SK-N-SH treated with all-trans-retinoic acid at 6 μM for 48 hours (cell line): Measurements from ENCODE around the gene ANKRD6.

Source experiments
- ATAC-seq: fragments of 200-7000 bp; cut with Tn5 transposase; 3 replicates; pipeline ENCODE4 v1.9.1; 2020; ENCODE audit warnings: mild to moderate bottlenecking, moderate library complexity
- ARNTL ChIP-seq: fragments of 450-650 bp; formaldehyde crosslinking; IDR thresholded peaks from 2 replicates; pipeline ENCODE4 v1.5.0; 2020; ENCODE audit warnings: low read depth, mild to moderate bottlenecking, moderate library complexity, borderline replicate concordance
- BACH2 ChIP-seq: fragments of 250-450 bp; sonication (Bioruptor Pico); IDR thresholded peaks from 2 replicates; pipeline ENCODE4 v1.9.0; 2021; ENCODE audit warnings: mild to moderate bottlenecking, borderline replicate concordance
- CSDC2 ChIP-seq: fragments of 250-450 bp; sonication (Bioruptor Pico); IDR thresholded peaks from 2 replicates; pipeline ENCODE4 v1.5.0; 2020; ENCODE audit warnings: mild to moderate bottlenecking, moderate library complexity
- CSRNP3 ChIP-seq: fragments of 250-450 bp; sonication (Bioruptor Pico); IDR thresholded peaks from 2 replicates; pipeline ENCODE4 v1.5.1; 2021; ENCODE audit warnings: mild to moderate bottlenecking, moderate library complexity
- ESRRG ChIP-seq: fragments of 250-450 bp; sonication (Bioruptor Pico); IDR thresholded peaks from 2 replicates; pipeline ENCODE4 v1.6.1; 2021; ENCODE audit warnings: mild to moderate bottlenecking
- GLIS3 ChIP-seq: fragments of 250-450 bp; sonication (Bioruptor Pico); IDR thresholded peaks from 2 replicates; pipeline ENCODE4 v1.5.0; 2020; ENCODE audit warnings: mild to moderate bottlenecking, moderate library complexity
- ISL1 ChIP-seq: fragments of 250-450 bp; sonication (Bioruptor Pico); IDR thresholded peaks from 2 replicates; pipeline ENCODE4 v2.1.2; 2022; ENCODE audit warnings: mild to moderate bottlenecking, moderate library complexity
- OSR1 ChIP-seq: fragments of 250-450 bp; sonication (Bioruptor Pico); IDR thresholded peaks from 2 replicates; pipeline ENCODE4 v1.8.0; 2022; ENCODE audit warnings: moderate library complexity, mild to moderate bottlenecking, inconsistent platforms
- PATZ1 ChIP-seq: fragments of 250-450 bp; sonication (Bioruptor Pico); IDR thresholded peaks from 2 replicates; pipeline ENCODE4 v1.8.0; 2020; ENCODE audit warnings: mild to moderate bottlenecking, moderate library complexity, borderline replicate concordance
- PPARA ChIP-seq: fragments of 250-450 bp; sonication (Bioruptor Pico); IDR thresholded peaks from 2 replicates; pipeline ENCODE4 v1.5.0; 2020; ENCODE audit warnings: mild to moderate bottlenecking, borderline replicate concordance
- RARB ChIP-seq: fragments of 250-450 bp; sonication (Bioruptor Pico); IDR thresholded peaks from 2 replicates; pipeline ENCODE4 v1.8.0; 2021; ENCODE audit warnings: mild to moderate bottlenecking, moderate library complexity
- SNAI2 ChIP-seq: fragments of 250-450 bp; sonication (Bioruptor Pico); IDR thresholded peaks from 2 replicates; pipeline ENCODE4 v1.5.0; 2020; ENCODE audit warnings: mild to moderate bottlenecking, moderate library complexity
- TCF4 ChIP-seq: fragments of 250-450 bp; sonication (Bioruptor Pico); IDR thresholded peaks from 2 replicates; pipeline ENCODE4 v1.8.0; 2021; ENCODE audit warnings: mild to moderate bottlenecking, moderate library complexity, borderline replicate concordance
- TOX ChIP-seq: fragments of 250-450 bp; sonication (Bioruptor Pico); IDR thresholded peaks from 2 replicates; pipeline ENCODE4 v1.8.0; 2021; ENCODE audit warnings: mild to moderate bottlenecking, moderate library complexity, borderline replicate concordance
- TSHZ2 ChIP-seq: fragments of 250-450 bp; sonication (Bioruptor Pico); IDR thresholded peaks from 2 replicates; pipeline ENCODE4 v1.5.0; 2020; ENCODE audit warnings: mild to moderate bottlenecking, moderate library complexity
- ZC3H10 ChIP-seq: fragments of 250-450 bp; sonication (Bioruptor Pico); IDR thresholded peaks from 2 replicates; pipeline ENCODE4 v1.5.1; 2021; ENCODE audit warnings: mild to moderate bottlenecking, moderate library complexity
- ZFP3 ChIP-seq: fragments of 250-450 bp; sonication (Bioruptor Pico); IDR thresholded peaks from 2 replicates; pipeline ENCODE4 v1.5.0; 2020; ENCODE audit warnings: mild to moderate bottlenecking, moderate library complexity
- ZNF565 ChIP-seq: fragments of 450-650 bp; formaldehyde crosslinking; conservative IDR thresholded peaks from 2 replicates; pipeline ENCODE4 v1.5.0; 2020; ENCODE audit warnings: low read depth, mild to moderate bottlenecking, moderate library complexity
- ZNF8 ChIP-seq: fragments of 450-650 bp; formaldehyde crosslinking; IDR thresholded peaks from 2 replicates; pipeline ENCODE4 v1.5.0; 2020; ENCODE audit warnings: mild to moderate bottlenecking, moderate library complexity
- TF ChIP-seq, protein P1 (sequence below): fragments of 250-450 bp; sonication (Bioruptor Pico); IDR thresholded peaks from 2 replicates; pipeline ENCODE4 v1.5.1; 2020; ENCODE audit warnings: low read depth, mild to moderate bottlenecking, moderate library complexity

ANKRD6 gene

GRCh38 chr6:89402776-89403175 lies 30.2 kb upstream of the ANKRD6 start:
- TF ChIP-seq TSHZ2 (CRISPR knock-in tag) = no peak
- TF ChIP-seq ARNTL = no peak
- no peak for TF ChIP-seq SNAI2
- TF ChIP-seq BACH2 (CRISPR knock-in tag) = no peak
- no peak for TF ChIP-seq ZNF8
- TF ChIP-seq ZC3H10 (CRISPR knock-in tag) = no peak
- TF ChIP-seq, protein P1, sequence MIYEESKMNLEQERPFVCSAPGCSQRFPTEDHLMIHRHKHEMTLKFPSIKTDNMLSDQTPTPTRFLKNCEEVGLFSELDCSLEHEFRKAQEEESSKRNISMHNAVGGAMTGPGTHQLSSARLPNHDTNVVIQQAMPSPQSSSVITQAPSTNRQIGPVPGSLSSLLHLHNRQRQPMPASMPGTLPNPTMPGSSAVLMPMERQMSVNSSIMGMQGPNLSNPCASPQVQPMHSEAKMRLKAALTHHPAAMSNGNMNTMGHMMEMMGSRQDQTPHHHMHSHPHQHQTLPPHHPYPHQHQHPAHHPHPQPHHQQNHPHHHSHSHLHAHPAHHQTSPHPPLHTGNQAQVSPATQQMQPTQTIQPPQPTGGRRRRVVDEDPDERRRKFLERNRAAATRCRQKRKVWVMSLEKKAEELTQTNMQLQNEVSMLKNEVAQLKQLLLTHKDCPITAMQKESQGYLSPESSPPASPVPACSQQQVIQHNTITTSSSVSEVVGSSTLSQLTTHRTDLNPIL (CRISPR knock-in tag) = no peak
- no peak for TF ChIP-seq ZFP3 (CRISPR knock-in tag)
- no peak for TF ChIP-seq ESRRG (CRISPR knock-in tag)
- no peak for TF ChIP-seq TOX (CRISPR knock-in tag)

DNA sequence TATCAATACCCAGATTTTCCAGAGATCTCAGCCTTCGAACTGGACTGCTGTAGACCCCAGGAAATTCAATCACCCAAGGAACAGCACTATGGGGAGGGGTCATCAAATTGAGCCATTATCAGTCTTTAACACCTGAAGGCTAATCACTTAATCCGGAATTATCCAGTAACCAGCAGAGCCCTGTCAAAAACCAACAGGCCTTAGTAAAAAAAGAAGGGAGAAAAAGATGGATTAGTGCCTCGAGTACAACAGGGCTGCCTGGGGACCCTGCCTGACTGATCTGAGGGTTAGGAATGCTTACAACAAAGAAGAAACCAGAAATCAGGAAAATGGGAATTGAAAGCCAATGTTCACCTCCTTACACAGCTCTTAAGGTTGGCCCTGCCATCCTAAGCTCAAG lies 28.4 kb upstream of the ANKRD6 start:
- TF ChIP-seq TSHZ2 (CRISPR knock-in tag) (no peak), CSRNP3 (CRISPR knock-in tag) (no peak), ARNTL (no peak), ZFP3 (CRISPR knock-in tag) (no peak), ISL1 (CRISPR knock-in tag) (no peak), GLIS3 (no peak), ZNF565 (CRISPR knock-in tag) (no peak)
- TF ChIP-seq, protein P1 (CRISPR knock-in tag) = no peak
- TF ChIP-seq, all 23 proteins: peak for 0
- no peak for ATAC-seq

More at GRCh38 chr6:89402776-89403175, 30.2 kb upstream of the ANKRD6 start:
- no peak for ATAC-seq

DNA sequence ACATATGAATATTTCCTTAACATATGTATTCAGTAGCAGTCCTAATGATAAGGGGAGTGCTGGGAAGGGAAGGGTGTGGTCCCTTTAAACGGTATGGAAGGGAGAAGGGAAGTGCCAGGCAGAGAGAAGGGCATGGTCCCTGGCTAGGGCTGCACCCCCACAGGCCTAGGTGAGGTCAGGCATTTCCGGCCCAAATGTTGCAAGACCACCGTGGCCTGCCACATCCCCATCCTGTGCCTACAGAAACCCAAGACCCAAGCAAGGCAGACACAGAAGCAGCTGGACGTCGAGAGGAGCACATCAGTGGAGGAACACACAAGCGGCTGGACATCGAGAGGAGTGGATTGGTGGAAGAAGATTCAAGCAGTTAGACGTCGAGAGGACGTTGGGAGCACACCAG lies 26.8 kb upstream of the ANKRD6 start:
- no peak for ATAC-seq
- TF ChIP-seq ZNF565 (CRISPR knock-in tag) (no peak), PPARA (CRISPR knock-in tag) (no peak), ARNTL (no peak), CSDC2 (no peak), TCF4 (CRISPR knock-in tag) (no peak), GLIS3 (no peak), SNAI2 (no peak), ZFP3 (CRISPR knock-in tag) (no peak)
- TF ChIP-seq, all 23 proteins: peak for 0

GRCh38 chr6:89409461-89410035 lies 23.4 kb upstream of the ANKRD6 start:
- ATAC-seq = no peak
- no peak for TF ChIP-seq ZFP3 (CRISPR knock-in tag)
- no peak for TF ChIP-seq CSDC2
- TF ChIP-seq RARB = no peak
- no peak for TF ChIP-seq PPARA (CRISPR knock-in tag)
- TF ChIP-seq, protein P1 (CRISPR knock-in tag) = no peak
- no peak for TF ChIP-seq ZNF565 (CRISPR knock-in tag)
- TF ChIP-seq BACH2 (CRISPR knock-in tag) = no peak
- no peak for TF ChIP-seq ZNF8
- TF ChIP-seq PATZ1 (CRISPR knock-in tag) = no peak
- TF ChIP-seq SNAI2 = no peak
- TF ChIP-seq CSRNP3 (CRISPR knock-in tag) = no peak
- no peak for TF ChIP-seq OSR1
